Fibroblast of mammary gland (primary cell): ENCODE results near the gene DVL1.

ENCODE experiments used
- DNase-seq: peaks from one replicate; pipeline ENCODE4 v3.0.0-alpha.2; 2010; ENCODE audit warnings: low read depth
- H3K4me3 ChIP-seq: 2 replicates; pipeline ENCODE4 v1.5.1; 2011; ENCODE audit warnings: low read depth, mild to moderate bottlenecking, low read length, moderate library complexity; ENCODE audit not compliant: control insufficient read depth
- TF ChIP-seq, protein P1 (sequence below): conservative IDR thresholded peaks from 2 replicates; pipeline ENCODE4 v1.5.1; 2011; ENCODE audit warnings: low read depth, low read length, inconsistent platforms; ENCODE audit not compliant: control insufficient read depth, insufficient read depth

The DVL1 gene

DNA sequence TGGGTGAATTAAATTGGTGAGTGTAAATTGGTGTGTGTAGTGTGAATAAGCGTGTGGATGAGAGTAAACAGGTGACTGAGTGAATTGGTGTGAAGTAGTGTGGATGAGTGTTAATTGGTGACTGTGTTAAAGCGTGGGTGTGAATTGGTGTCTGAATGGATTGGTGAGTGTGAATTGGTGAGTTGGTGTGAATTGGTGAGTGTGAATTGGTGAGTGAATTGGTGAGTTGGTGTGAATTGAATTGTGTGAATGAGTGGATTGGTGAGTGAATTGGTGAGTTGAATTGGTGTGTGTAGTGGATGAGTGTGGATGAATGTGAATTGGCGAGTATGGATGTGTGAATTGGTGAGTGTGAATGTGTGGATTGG, 17.5 kb upstream of the DVL1 start:
- H3K4me3 ChIP-seq: no peak overlapping the region
- TF ChIP-seq, protein P1, sequence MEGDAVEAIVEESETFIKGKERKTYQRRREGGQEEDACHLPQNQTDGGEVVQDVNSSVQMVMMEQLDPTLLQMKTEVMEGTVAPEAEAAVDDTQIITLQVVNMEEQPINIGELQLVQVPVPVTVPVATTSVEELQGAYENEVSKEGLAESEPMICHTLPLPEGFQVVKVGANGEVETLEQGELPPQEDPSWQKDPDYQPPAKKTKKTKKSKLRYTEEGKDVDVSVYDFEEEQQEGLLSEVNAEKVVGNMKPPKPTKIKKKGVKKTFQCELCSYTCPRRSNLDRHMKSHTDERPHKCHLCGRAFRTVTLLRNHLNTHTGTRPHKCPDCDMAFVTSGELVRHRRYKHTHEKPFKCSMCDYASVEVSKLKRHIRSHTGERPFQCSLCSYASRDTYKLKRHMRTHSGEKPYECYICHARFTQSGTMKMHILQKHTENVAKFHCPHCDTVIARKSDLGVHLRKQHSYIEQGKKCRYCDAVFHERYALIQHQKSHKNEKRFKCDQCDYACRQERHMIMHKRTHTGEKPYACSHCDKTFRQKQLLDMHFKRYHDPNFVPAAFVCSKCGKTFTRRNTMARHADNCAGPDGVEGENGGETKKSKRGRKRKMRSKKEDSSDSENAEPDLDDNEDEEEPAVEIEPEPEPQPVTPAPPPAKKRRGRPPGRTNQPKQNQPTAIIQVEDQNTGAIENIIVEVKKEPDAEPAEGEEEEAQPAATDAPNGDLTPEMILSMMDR: no peak
- no peak for DNase-seq

DNA sequence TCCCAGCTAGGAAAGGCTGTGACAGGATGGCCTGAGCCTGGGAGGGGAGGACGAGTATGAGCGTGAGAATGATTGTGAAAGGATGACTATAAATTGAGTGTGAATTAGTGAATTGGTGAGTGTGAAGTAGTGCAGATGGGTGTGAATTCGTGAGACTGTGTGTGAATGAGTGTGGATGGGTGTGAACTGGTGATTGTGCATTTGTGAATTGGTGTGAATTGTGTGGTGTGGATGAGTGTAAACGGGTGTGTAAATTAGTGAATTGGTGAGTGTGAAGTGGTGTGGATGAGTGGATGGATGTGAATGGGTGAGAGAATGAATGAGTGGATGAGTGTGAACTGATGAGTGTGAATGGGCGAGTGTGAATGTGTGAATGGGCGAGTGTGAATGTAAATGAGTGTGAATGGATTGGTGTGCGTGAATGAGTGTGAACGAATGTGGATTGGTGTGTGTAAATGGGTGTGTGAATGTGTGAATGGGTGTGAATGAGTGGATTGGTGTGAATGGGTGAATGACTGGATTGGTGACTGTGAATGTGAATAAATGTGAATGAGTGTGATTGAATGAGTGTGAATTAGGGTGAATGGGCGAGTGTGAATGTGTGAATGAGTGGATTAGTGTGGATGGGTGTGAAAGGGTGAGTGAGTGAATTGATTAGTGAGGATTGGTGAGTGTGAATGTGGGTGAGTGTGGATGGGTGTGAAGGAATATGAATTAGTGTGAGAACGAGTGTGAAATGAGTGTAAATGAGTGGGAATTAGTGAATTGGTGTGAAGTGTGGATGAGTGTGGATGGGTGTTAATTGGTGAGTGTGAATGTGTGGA, 16.9 kb upstream of the DVL1 start:
- DNase-seq: no peak
- H3K4me3 ChIP-seq: no peak overlapping the region
- TF ChIP-seq, protein P1: no peak

DNA sequence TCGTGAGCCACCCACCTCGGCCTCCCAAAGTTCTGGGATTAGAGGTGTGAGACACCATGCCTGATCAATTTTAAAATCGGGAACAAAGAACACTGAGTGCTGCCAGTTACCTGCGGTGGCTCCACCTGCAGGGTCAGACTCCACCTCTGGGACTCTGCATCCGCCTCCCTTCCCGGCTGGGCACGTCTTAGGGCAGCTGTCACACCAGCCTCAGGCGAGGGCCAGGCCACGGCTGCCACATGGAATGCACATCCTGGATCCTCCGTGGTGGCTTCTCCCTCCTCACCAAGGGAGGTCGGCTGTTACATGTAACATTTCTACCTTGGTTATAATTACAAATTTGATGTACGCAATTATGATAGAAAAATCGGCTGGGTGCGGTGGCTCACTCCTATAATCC, 15.0 kb upstream of the DVL1 start:
- no peak overlapping the region for H3K4me3 ChIP-seq
- TF ChIP-seq, protein P1: no peak
- no peak for DNase-seq

DNA sequence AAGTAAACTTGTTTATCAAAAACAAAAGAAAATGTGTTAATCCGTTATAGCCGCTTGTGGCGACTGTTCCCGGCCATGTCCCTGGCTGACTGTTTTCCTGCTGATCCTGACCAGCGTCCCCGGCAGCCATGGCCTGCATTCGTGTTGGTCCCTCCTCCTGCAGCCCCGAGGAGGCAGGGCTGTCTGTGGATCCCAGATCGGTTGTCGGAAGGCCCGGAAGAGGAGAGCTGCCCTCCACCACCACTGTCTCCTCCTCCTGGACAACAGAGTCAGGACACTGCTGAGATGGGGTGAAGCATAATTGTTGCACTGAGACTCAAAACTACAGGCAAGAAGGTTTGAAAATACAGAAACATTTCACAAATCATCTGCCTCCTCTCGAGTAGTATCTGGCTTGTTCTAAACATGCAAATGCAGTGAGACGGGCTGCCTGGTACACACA, 12.8 kb upstream of the DVL1 start:
- DNase-seq: peak; percentile 84
- no peak overlapping the region for H3K4me3 ChIP-seq
- TF ChIP-seq, protein P1: peak; percentile 26

DNA sequence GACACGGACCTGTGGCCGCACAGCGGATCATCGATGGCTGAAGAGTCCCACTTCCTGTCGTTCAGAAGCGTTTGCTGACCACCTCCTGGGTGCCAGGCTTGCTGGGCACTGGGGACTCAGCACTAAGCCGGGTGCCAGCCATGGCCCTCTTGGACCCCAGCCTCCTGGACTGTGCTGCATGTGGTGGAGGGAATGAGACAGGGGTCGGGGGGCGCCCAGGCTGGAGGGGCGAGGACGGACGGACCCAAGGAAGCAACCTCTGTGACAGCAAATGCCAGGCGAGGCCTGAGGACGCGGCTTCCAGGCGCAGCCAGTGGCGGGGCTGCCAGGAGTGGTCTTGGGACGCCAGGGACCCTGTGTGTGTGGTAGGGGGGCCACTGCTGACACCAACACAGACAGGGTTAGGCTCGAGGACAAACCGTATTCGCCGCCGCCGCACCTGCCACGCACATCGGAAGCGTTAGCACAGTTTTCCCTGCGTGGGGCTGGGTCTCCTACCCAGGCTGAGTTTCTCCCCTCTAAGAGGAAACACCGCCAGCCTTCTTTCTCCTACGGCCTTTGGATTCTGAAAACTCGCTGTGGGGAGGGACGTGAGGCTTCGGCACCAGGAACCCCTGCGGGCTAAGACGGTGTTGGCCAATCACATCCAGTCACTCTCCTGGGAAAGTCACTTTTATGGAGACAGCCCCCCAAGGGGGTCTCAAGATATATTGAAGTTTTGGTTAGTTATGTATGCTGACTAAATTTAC, 12.2 kb upstream of the DVL1 start:
- no peak overlapping the region for H3K4me3 ChIP-seq
- TF ChIP-seq, protein P1: no peak
- DNase-seq: no peak

DNA sequence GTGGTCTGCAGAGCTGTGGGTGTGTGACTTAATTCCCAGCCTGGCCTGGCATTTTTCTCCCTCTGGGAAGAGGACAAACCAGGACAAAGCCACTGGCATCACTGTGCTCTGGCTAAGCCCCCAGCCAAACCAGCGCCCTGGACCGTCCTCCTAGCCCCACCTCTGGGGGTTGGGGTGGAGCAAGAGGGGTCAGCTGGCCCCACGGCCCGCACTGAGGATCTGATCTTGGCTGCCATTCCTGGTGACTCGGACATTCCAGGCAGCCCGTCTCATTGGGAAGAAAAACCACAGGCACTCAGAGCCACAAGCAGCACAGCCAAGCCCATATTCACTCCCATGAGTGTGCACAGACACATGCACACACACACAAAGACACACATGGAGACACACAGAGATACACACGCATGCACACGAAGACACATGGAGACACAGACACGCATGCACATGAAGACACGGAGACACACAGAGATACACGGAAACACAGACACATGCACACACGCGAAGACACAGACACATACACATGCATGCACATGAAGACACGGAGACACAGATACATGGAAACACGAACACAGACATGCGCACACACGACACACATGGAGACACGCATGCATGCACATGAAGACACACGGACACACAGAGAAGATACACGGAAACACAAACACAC, 11.4 kb upstream of the DVL1 start:
- TF ChIP-seq, protein P1: no peak
- H3K4me3 ChIP-seq: no peak overlapping the region
- DNase-seq: peak; percentile 97
